ENCODE results near the gene GPA33.

Gene GPA33, protein sequence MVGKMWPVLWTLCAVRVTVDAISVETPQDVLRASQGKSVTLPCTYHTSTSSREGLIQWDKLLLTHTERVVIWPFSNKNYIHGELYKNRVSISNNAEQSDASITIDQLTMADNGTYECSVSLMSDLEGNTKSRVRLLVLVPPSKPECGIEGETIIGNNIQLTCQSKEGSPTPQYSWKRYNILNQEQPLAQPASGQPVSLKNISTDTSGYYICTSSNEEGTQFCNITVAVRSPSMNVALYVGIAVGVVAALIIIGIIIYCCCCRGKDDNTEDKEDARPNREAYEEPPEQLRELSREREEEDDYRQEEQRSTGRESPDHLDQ

DNA sequence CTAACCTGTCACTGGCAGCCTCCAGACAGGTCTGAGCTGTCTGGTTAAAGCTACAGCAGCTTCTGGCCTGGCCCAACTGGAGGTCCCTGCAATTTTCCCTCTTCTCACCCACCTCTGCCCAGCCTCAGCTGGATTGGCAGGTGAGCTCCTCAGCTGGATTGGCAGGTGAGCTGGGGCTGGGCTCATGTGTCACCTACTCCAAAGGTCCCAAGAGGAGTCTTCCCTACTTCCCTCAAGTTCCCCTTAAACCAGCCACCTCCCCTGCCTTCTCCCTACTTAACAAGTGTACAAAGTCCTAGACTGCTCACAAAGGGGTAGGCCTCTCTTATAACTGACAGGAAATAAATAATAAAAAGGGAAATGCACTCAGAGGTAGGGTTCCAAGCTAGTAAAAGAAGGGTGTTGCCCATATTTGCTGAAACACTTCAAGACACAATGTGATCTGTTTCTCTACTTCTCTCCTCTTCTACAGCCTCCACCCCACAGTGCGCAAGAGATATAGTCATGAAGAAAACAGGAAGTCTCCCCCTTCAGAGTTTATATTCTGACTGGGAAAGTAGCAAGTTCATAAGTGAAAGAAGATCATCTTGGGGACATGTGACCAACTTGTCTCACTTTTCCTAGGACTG lies at the start of gene GPA33:
Gene GPA33, minus strand, starts transcription at position 64 of the 629 bp plus-strand sequence. CDS start 90 bp downstream, outside the sequence.
- DNase-seq, result no peak

DNA sequence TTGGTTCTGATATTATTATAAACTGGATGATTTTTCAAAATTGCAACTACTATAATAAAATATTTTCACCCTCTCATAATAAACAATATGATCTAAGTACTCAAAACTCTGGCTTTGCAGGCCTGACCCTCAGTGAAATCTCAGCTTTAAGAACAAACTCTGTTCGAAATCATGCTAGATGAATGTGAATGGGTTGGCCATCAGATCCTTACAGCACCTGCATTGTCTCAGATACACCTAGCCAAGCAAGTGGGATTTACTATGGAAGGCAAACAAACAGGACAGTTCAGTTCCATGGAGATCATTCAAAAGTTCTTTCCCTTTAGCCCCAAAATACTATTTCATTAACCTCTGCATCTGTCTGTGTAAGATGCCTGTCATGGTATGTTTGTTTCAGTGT lies 48.5 kb upstream of the GPA33 start:
- DNase-seq, result no peak

DNA sequence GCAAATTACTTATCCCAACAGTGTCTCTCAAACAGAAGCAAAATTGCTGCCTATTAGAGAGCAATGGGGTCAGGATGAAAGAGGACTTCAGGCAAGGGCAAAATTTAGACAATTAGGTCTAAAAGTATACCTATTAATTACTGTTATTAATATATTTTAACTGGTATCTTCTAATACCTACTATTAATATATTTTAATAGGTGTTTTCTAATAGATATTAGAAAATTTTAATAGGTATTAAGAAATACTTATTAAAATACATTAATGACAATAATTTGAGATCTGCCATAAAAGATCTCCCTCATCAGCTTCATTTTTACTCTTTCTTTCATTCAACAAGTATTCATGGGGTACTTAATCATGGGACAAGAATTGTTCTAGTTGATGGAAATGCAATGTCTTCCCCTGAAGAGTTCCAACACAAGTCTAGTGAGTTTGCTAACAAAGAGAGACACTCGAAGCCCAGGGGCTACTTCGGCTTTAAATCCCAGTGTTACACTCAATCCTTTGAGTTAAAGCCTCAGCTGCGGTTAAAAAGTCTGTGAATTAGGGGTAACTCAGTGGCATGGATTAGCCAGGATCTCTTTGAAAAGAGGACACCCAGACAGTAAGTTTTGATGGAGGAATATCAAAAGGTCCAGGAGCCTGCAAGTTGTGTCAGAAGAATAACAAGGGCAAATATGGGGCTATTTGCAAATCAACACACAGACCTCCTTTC lies 47.8 kb upstream of the GPA33 start:
- no peak for DNase-seq

DNA sequence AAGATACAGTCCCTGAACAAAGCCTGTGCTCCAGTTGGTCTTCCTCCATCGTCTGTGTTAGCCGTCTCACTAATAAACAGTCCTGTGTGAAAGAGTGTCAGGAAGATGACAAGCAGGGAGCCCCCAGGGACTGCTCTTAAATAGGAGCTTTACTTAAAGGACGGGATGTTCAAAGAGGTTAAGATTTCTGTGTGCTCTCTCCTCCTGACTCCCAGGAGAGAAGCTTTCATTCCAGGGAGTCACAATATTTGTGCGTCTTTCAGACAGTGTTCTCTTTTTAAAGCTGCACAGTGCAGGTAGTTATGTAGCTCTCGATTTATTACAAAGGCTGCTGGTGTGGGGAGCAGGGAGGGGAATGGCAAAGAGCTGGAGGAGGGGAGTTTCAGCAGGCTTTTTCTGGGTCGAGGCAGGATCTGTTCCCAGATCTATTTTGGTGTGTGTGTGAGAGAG lies 47.2 kb upstream of the GPA33 start:
- no peak for DNase-seq

DNA sequence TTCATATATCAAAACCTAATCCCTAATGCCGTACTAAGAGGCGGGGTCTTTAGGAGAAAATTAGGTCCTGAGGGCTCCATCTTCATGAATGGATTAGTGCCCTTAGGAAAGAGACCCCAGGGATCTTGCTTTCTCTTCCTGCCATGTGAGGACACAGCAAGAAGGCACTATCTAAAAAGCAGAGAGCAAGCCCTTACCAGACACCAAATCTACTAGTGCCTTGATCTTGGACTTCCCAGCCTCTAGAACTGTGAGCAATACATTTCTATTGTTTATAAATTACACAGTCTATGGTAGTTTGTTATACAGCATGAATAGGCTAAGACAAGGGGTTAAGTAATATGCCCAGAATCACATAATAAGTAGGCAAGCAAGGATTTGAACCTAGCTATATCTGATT lies 46.6 kb upstream of the GPA33 start:
- DNase-seq, result no peak

DNA sequence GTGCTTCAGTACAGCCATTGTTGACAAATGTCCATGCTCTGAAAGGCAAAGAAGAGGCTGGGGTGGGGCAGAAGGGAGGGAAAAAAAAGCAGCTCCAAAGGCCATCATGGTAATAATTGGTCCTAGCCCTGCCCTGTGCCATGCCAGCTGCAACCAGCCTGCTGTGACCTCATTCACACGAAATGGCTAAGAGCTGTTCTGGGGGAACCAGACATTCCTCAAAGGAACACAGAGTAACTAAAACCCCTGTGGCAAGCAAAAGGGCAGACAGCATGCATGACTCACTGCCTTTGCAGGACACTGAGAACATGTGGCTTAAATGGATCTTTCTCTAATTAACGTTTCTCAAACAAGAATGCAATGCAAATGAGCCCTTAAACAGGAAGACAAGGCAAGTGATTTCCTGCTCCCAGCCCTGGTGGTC lies 46.0 kb upstream of the GPA33 start:
- no peak for DNase-seq

DNA sequence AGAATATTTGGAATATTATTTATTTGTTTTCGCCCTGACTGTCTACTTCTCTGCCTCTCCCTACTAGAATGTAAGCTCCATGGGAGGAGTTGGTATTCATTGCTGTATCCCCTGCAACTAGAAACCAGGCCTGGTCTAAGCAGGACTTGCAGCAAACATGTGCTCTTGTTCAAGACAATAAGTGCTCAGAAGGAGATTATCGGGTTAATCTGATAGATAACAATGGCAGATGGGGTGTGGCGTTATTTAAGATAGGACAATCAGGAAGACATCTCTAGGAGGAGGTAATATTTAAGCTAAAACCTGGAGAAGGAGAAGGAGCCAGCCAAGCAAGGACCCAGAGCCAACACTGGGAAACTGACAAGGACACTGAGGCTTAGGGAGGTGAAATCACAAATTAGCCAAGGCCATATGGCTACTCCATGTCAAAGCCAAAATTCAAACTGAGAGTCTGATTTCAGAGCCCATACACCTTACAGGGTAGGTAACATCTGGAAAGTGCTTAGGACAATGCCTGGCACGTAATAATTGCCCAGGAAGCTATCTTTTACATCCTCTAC lies 45.2 kb upstream of the GPA33 start:
- DNase-seq, result no peak

DNA sequence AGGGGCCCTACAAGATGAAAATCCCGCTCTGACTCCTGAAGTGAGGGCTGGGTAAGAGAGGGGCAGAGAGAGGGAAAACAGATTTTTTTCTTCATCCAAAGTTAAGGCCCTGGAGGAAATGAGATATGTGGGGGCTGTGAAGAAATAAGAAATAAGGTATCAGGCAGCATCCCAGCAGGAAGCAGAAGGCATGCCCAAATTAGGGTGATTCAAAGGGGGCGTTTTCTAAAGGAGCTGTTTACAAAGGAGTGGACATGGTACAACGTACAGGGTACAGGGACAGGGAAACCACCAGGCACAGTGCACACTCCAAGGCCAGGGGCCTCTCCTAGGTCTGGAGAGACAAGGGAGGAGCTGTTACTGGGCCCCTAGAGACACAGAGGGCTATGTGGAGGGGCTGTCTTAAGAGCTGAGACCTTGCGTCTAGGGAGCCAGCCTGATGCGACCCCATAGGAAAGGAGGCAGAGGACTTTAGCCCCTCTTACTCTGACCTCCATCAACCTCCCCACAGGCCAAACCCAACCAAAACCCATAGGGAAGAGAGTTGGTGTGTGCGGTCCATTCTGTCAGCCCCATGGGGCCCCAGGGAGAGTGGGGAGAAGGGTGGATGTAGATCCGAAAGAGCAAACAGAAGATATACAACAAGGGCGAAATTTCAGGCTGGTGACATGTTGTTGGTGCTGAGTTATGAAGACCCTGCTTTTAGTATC lies 42.3 kb upstream of the GPA33 start:
- DNase-seq, result no peak

DNA sequence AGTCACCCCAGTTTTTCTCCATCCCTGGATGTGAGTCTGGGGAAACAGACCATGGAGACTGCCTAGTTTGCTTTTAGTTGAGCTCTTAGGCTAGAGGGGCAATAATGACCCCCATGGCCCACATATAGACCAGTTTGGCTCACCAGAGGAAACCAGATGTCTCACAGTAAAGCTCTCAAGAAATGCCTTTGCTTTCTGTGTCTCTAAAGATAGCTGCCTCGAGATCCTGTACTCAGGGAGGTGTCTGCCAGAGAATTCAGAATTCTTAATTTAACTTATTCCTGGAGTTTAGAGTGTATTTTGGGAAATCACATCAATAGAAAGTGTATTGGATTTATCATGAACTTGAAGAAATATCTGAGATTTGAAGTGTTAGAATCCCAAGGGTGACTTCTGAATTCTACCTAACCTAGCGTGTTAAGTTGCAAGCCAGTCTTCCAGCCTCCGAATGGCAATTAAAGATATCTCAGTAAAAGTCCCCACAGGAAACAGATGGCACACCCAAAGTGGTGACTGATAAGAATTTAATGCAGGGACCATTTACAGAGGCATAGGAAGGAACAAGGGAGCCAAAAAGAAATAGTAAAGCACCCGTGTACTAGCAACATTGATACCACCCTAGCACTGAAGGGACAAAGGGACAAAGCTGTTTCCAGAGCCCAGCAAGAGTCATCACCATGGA lies 40.8 kb upstream of the GPA33 start:
- no peak for DNase-seq

DNA sequence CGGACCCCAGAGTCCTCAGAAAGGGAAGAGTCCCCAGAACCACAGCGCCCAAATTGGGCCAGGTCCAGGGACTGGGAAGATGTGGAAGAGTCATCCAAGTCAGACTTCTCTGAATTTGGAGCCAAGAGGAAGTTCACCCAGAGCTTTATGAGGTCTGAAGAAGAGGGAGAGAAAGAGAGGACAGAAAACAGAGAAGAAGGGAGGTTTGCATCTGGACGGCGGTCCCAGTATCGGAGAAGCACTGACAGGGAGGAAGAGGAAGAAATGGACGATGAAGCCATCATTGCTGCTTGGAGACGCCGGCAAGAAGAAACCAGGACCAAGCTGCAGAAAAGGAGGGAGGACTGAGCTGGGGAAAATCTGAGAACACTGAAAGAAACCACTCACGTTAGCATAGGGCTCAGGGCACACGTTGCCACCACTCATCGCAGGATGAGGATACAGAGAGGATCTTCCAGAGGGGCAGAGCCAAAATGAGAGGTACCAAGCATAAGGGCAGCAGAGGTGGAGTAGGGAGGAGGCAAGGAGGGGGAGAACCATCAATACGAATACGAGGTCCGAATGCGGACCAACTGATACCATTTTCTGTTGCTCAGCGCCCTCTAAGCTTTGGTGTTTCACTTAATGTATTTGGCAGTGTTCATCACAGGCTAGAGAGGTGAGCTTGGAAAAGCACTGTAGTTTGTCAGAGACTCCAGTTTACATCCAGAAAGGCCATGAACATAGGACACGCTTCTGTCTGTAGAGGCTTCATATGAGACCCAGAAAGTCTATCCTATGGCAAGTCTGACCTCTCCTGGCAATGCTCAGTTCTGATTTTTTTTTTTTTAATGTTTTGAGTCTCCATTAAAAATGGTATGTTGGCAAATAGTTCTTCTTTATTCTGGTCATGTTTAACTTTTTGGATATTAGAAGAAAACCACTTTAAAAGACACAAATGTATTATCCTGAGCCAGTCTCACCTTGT lies 38.4 kb upstream of the GPA33 start:
- DNase-seq, result no peak

DNA sequence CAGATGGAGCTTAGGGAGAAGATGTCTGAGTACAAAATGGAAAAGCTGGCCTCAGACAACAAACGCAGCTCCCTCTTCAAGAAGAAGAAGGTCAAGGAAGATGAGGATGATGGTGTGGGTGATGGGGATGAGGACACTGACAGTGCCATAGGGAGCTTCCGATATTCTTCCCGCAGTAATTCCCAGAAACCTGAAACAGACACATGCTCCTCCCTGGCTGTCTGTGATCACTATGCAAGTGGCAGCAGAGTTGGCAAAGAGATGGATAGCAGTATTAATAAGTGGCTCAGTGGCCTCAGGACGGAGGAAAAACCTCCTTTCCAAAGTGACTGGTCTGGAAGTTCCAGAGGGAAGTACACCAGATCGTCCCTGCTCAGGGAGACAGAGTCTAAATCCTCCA lies 37.5 kb upstream of the GPA33 start:
- no peak for DNase-seq

DNA sequence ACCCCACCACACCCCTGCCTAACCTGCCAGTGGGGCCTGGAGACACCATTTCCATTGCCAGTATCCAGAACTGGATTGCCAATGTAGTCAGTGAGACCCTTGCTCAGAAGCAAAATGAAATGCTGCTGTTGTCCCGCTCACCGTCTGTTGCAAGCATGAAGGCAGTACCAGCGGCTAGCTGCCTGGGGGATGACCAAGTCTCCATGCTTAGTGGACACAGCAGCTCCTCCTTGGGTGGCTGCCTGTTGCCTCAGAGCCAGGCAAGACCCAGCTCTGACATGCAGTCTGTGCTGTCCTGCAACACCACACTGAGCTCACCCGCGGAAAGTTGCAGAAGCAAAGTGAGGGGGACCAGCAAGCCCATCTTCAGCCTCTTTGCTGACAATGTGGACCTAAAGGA lies 37.1 kb upstream of the GPA33 start:
- no peak for DNase-seq

DNA sequence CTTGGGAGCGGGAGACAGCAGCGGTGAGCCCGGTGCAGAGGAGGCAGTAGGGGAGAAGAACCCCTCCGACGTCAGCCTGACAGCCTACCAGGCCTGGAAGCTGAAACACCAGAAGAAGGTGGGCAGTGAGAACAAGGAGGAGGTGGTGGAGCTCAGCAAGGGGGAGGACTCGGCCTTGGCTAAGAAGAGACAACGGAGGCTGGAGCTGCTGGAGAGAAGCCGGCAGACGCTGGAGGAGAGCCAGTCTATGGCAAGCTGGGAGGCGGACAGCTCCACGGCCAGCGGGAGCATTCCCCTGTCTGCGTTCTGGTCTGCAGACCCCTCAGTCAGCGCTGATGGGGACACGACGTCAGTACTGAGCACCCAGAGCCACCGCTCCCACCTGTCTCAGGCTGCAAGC lies 36.6 kb upstream of the GPA33 start:
- no peak for DNase-seq

DNA sequence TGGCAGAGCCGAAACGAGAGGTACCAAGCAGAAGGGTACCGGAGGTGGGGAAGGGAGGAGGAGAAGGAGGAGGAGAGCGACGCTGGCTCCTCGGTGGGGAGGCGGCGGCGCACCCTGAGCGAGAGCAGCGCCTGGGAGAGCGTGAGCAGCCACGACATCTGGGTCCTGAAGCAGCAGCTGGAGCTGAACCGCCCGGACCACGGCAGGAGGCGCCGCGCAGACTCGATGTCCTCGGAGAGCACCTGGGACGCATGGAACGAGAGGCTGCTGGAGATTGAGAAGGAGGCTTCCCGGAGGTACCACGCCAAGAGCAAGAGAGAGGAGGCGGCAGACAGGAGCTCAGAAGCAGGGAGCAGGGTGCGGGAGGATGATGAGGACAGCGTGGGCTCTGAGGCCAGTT lies 36.1 kb upstream of the GPA33 start:
- no peak for DNase-seq

DNA sequence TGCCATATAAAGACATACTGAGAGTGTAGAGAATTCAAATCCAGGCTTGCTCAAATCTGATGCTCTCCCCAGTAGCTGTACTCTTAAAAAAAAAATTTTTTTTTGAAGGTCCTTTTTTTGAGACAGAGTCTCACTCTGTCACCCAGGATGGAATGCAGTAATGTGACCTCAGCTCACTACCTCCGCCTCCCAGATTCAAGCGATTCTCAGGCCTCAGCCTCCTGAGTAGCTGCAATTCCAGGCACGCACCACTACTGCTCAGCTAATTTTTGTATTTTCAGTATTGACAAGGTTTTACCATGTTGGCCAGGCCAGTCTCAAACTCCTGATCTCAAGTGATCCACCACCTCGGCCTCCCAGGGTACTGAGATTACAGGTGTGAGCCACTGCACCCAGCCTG lies 32.4 kb upstream of the GPA33 start:
- no peak for DNase-seq

DNA sequence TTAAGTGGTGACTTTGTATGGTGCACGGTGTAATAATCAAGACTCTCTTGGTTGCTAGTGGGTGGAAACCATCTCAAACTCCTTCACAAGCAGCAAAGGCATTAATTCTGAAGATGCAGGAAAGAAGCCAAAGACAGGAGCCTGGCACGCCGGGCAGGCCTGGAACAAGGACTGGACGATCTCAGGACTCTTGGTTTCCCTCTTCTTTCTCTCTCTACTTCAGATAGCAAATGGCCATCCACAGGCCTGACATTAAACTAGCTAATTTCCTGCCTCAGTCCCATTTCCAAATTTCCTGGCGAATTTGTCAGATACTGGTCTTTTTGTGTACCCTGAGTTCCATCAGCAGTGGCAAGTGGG lies 31.9 kb upstream of the GPA33 start:
- no peak for DNase-seq

DNA sequence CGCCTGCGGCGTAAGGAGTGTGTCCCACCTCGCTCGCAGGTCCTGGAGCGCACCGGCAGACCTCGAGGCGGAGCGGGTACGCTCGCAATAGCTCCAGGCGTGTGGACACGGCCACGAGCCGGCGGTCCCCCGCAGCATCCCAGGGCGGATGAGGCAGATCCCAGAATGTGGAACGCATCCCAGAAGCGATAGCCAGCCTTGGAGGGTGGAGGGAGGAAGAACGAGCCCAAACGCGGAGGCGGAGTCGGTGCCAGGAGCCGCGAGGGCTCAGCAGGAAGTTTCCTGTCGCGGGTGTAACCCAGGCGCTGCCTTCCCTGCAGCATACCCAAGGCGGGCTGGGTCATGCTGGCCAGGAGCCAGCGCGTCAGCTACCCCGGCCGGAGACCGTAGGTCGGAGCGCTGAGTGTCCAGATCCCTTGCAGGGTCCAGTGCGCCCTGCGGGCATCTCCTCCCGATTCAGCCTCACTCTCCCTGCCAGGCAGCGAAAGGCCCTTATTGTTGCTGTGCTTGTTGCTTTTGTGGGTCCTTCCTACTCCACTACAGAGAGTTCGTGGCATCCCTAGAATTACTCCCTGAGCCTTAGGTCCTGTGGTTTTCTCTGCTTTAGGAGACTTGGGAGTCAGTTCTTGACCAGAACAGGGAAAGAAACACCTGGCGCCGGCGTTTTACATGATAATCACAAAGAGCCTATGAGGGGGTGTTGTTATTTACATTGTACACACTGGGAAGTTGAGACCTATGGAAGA lies 31.4 kb upstream of the GPA33 start:
- DNase-seq, result no peak

DNA sequence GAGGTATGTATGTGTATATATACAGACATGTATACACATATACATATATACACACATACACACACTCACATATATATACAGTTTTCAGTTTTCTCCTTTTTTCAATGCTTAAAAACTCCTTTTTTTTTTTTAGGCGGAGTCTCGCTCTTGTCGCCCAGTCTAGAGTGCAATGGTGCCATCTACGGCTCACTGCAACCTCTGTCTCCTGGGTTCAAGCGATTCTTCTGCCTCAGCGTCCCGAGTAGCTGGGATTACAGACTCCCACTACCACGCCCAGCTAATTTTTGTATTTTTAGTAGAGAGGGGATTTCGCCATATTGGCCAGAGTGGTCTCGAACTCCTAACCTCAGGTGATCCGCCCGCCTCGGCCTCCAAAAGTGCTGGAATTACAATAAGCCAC lies 30.7 kb upstream of the GPA33 start:
- DNase-seq, result no peak

DNA sequence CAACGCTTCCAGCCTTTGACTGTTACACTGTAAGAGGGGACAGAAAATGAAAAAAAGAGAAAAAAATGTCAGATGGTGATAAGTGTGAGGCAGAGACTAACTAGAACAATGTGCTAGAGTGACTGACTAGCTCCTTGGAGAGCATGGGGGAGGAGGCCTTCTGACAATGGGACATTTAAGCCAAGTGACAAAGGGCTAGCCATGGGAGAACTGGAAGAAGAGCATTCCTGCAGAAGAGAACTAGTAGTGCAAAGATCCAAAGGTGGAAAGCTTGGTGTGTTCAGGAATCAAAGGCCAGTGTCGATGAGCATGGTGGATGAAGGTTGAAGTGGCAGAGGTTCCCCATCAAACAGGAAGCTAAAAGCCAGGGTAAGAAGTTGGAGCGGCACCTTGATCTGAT lies 29.5 kb upstream of the GPA33 start:
- DNase-seq, result no peak

DNA sequence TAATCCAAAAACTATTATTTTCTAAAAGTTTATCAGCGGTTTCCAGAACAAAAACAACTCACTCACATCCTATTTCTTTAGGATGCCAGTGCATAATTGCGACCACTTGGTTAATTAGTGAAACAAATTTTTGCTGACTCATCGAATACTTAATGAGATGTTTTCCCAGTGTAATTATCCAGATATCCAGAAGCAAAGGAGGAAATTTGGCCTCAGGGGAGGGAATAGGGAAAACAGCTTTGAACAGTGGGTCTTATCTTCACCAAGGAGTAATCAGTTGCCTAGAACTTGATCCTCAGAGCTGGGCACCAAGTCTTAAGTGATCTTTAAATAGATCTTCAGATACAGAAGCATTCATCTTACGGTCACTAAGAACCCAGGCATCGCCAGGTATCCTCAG lies 28.0 kb upstream of the GPA33 start:
- no peak for DNase-seq

DNA sequence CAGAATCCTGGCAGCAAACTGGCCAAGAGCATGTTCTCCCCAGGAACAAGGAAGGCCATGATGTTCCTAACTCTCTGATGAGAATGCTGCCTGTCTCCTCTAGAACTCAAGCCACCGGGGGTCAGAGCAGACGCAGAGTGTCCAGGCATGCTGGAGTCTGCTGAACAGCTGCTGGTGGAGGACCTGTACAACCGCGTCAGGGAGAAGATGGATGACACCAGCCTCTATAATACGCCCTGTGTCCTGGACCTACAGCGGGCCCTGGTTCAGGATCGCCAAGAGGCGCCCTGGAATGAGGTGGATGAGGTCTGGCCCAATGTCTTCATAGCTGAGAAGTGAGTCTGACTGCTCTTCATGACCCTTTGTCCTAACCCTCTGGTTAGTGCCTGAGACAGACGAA lies 27.0 kb upstream of the GPA33 start:
- no peak for DNase-seq
